Measurements from ENCODE around the gene ZNF738. TPM values are rescaled to one million over a fixed set of nuclear protein-coding genes. Genes with fewer than 3 reads are reported as not detected.
"Not testable (repeated sequence)": the region's sequence is repeated elsewhere in the genome, so short reads cannot be mapped to it uniquely, and the experiment has no call there.

The ZNF738 gene
- 10 to 100 TPM; 25.7 to 48.0 (median 36.8) TPM for polyA plus RNA-seq (ENCODE audit: insufficient read length in 4 of 4)

- DNase-seq (ENCODE audit: low read depth in 4 of 4, low spot score in 3 of 4): peak; percentile 89 to 96 (median 92)
Observed at GRCh38 chr19:21358768-21359451, at the start of gene ZNF738. ZNF738 (plus strand) TSS chr19:21359000; CDS start chr19:21359141, 141 bp downstream.

- DNase-seq (ENCODE audit: low read depth in 4 of 4, low spot score in 3 of 4): not testable (repeated sequence)
Observed at GRCh38 chr19:21312807-21313206, 46.0 kb upstream of the ZNF738 start.

GRCh38 chr19:21314676-21315075 lies 44.1 kb upstream of the ZNF738 start:
- no peak for DNase-seq (ENCODE audit: low read depth in 4 of 4, low spot score in 3 of 4)

GRCh38 chr19:21317821-21318220 lies 41.0 kb upstream of the ZNF738 start:
- DNase-seq (ENCODE audit: low read depth in 4 of 4, low spot score in 3 of 4): no peak

- no peak for DNase-seq (ENCODE audit: low read depth in 4 of 4, low spot score in 3 of 4)
Observed at GRCh38 chr19:21321134-21321533, 37.7 kb upstream of the ZNF738 start.

GRCh38 chr19:21321996-21322395 lies 36.8 kb upstream of the ZNF738 start:
- DNase-seq (ENCODE audit: low read depth in 4 of 4, low spot score in 3 of 4): no peak

GRCh38 chr19:21322528-21322927 lies 36.3 kb upstream of the ZNF738 start:
- DNase-seq (ENCODE audit: low read depth in 4 of 4, low spot score in 3 of 4): no peak

GRCh38 chr19:21323000-21323399 lies 35.8 kb upstream of the ZNF738 start:
- no peak for DNase-seq (ENCODE audit: low read depth in 4 of 4, low spot score in 3 of 4)

- no peak for DNase-seq (ENCODE audit: low read depth in 4 of 4, low spot score in 3 of 4)
Observed at GRCh38 chr19:21326169-21326568, 32.6 kb upstream of the ZNF738 start.

- peak in 2 of 4 donors; percentile 2 to 8 for DNase-seq (ENCODE audit: low read depth in 4 of 4, low spot score in 3 of 4)
Observed at GRCh38 chr19:21328406-21328805, 30.4 kb upstream of the ZNF738 start.

GRCh38 chr19:21328885-21329605 lies 29.8 kb upstream of the ZNF738 start, which contains the start of gene ZNF708:
ZNF708 (minus strand) TSS chr19:21329410; CDS start chr19:21329212, 198 bp downstream.
- DNase-seq (ENCODE audit: low read depth in 4 of 4, low spot score in 3 of 4): peak; percentile 79 to 88 (median 84)

- DNase-seq (ENCODE audit: low read depth in 4 of 4, low spot score in 3 of 4): no peak
Observed at GRCh38 chr19:21335721-21336120, 23.1 kb upstream of the ZNF738 start.

- not testable (repeated sequence) for DNase-seq (ENCODE audit: low read depth in 4 of 4, low spot score in 3 of 4)
Observed at GRCh38 chr19:21344841-21345240, 14.0 kb upstream of the ZNF738 start.

GRCh38 chr19:21352830-21353229 lies 6.0 kb upstream of the ZNF738 start:
- DNase-seq (ENCODE audit: low read depth in 4 of 4, low spot score in 3 of 4): no peak

GRCh38 chr19:21362291-21362690 lies 3.5 kb downstream of the ZNF738 start:
- no peak for DNase-seq (ENCODE audit: low read depth in 4 of 4, low spot score in 3 of 4)

GRCh38 chr19:21383980-21384582 lies 25.3 kb downstream of the ZNF738 start:
- DNase-seq (ENCODE audit: low read depth in 4 of 4, low spot score in 3 of 4): no peak

- no peak for DNase-seq (ENCODE audit: low read depth in 4 of 4, low spot score in 3 of 4)
Observed at GRCh38 chr19:21396121-21396520, 37.3 kb downstream of the ZNF738 start.

- peak; percentile 85 to 94 (median 92) for DNase-seq (ENCODE audit: low read depth in 4 of 4, low spot score in 3 of 4)
Observed at GRCh38 chr19:21396893-21397572, 38.2 kb downstream of the ZNF738 start, which contains the start of gene ZNF493. ZNF493 (plus strand) TSS chr19:21397133; CDS start chr19:21397238, 105 bp downstream.

GRCh38 chr19:21398851-21399250 lies 40.1 kb downstream of the ZNF738 start:
- DNase-seq (ENCODE audit: low read depth in 4 of 4, low spot score in 3 of 4): no peak

- DNase-seq (ENCODE audit: low read depth in 4 of 4, low spot score in 3 of 4): no peak
Observed at GRCh38 chr19:21402303-21402985, 43.6 kb downstream of the ZNF738 start.

Measured in left renal pelvis (tissue), 4 donors.